Stimulated activated CD4-positive, alpha-beta T cell treated with anti-CD3 and anti-CD28 coated beads, Interleukin-2, amount 100 ng/mL, for 48 hours (primary cell): ENCODE data around the gene CYP26A1.

Experiments
- DNase-seq, 2 donors: peaks; one replicate each; pipeline ENCODE4 v3.0.0-alpha.2; 2020

CYP26A1 gene

GRCh38 chr10:93126483-93127052, 52.9 kb downstream of the CYP26A1 start:
- DNase-seq: peak in 1 of 2 donors; percentile 21
